ENCODE results near the gene RPS21. TPM values are rescaled to one million over a fixed set of nuclear protein-coding genes. Genes with fewer than 3 reads are reported as not detected.

RPS21 gene
- total RNA-seq, 2 donors from 2014 or later, result 1,025 to 2,724 TPM

- no peak for ATAC-seq (ENCODE audit: insufficient number of reproducible peaks, low FRiP score, low read depth)
- no peak overlapping the region for H3K27ac ChIP-seq
These were observed 42.8 kb downstream of the RPS21 start for GRCh38 chr20:62429455-62430310.

GRCh38 chr20:62430311-62430853 is 43.5 kb downstream of the RPS21 start:
- Histone ChIP-seq H3K4me3 (no peak overlapping the region), H3K27ac (no peak overlapping the region), H3K9me3 (no peaks in the 10 kb centered on the region), H3K4me1 (ENCODE audit: control insufficient read depth in 1 of 2, low read depth in 2 of 2) (peaks cover 9 to 17% of the 10 kb centered on the region in 2 donors), H3K36me3 (no peaks in the 10 kb centered on the region), H3K27me3 (replicated peaks; ENCODE audit: insufficient read depth) (no peaks in the 10 kb centered on the region)
- no peak for TF ChIP-seq CTCF (IDR thresholded peaks at IDR 0.05)
- DNase-seq (ENCODE audit: low spot score), result no peak
- no peak for ATAC-seq (ENCODE audit: insufficient number of reproducible peaks, low FRiP score, low read depth)

More at GRCh38 chr20:62429455-62430310, 42.8 kb downstream of the RPS21 start:
- DNase-seq (ENCODE audit: low spot score), result no peak
- H3K4me3 ChIP-seq, result no peak overlapping the region
- TF ChIP-seq CTCF (IDR thresholded peaks at IDR 0.05), result no peak
- no peaks in the 10 kb centered on the region for H3K9me3 ChIP-seq
- H3K4me1 ChIP-seq (ENCODE audit: control insufficient read depth in 1 of 2, low read depth in 2 of 2), result peaks cover 9 to 16% of the 10 kb centered on the region in 2 donors
- H3K27me3 ChIP-seq (replicated peaks; ENCODE audit: insufficient read depth), result no peaks in the 10 kb centered on the region
- H3K36me3 ChIP-seq, result no peaks in the 10 kb centered on the region

GRCh38 chr20:62430866-62431447 is 44.1 kb downstream of the RPS21 start:
- H3K27ac ChIP-seq, result no peak overlapping the region

GRCh38 chr20:62433658-62434497 is 47.0 kb downstream of the RPS21 start:
- no peak for DNase-seq (ENCODE audit: low spot score)
- Histone ChIP-seq H3K4me3 (peak overlapping the region; percentile 56), H3K9me3 (no peaks in the 10 kb centered on the region), H3K27ac (peak overlapping the region in 1 of 2 donors; percentile 51), H3K36me3 (no peaks in the 10 kb centered on the region), H3K27me3 (replicated peaks; ENCODE audit: insufficient read depth) (no peaks in the 10 kb centered on the region), H3K4me1 (ENCODE audit: control insufficient read depth in 1 of 2, low read depth in 2 of 2) (peaks cover 9 to 23% of the 10 kb centered on the region in 2 donors)
- no peak for ATAC-seq (ENCODE audit: insufficient number of reproducible peaks, low FRiP score, low read depth)
- TF ChIP-seq CTCF (IDR thresholded peaks at IDR 0.05), result no peak

More at GRCh38 chr20:62430866-62431447, 44.1 kb downstream of the RPS21 start:
- Histone ChIP-seq H3K4me1 (ENCODE audit: control insufficient read depth in 1 of 2, low read depth in 2 of 2) (peaks cover 9 to 17% of the 10 kb centered on the region in 2 donors), H3K4me3 (no peak overlapping the region), H3K27me3 (replicated peaks; ENCODE audit: insufficient read depth) (no peaks in the 10 kb centered on the region), H3K9me3 (no peaks in the 10 kb centered on the region), H3K36me3 (no peaks in the 10 kb centered on the region)
- ATAC-seq (ENCODE audit: insufficient number of reproducible peaks, low FRiP score, low read depth), result no peak
- DNase-seq (ENCODE audit: low spot score), result no peak
- no peak for TF ChIP-seq CTCF (IDR thresholded peaks at IDR 0.05)

Data from thoracic aorta (tissue), 2 donors.